HL-60 (cell line): ENCODE measurements around the gene SYNM.

Experiments used
- CTCF ChIP-seq: IDR thresholded peaks from one replicate; pipeline ENCODE4 v1.5.1; 2011; ENCODE audit warnings: low read length, control low read depth, inconsistent platforms; ENCODE audit not compliant: insufficient read depth
- POLR2AphosphoS5 ChIP-seq: IDR thresholded peaks from 2 replicates; pipeline ENCODE4 v1.6.1; 2012; ENCODE audit warnings: low read depth
- TF ChIP-seq, protein P1 (sequence below): IDR thresholded peaks from 2 replicates; pipeline ENCODE4 v1.6.1; 2012; ENCODE audit warnings: low read depth; ENCODE audit not compliant: insufficient replicate concordance

GRCh38 chr15:99151156-99151555 lies 46.3 kb downstream of the SYNM start:
- TF ChIP-seq CTCF (no peak), POLR2AphosphoS5 (no peak)
- TF ChIP-seq, protein P1, sequence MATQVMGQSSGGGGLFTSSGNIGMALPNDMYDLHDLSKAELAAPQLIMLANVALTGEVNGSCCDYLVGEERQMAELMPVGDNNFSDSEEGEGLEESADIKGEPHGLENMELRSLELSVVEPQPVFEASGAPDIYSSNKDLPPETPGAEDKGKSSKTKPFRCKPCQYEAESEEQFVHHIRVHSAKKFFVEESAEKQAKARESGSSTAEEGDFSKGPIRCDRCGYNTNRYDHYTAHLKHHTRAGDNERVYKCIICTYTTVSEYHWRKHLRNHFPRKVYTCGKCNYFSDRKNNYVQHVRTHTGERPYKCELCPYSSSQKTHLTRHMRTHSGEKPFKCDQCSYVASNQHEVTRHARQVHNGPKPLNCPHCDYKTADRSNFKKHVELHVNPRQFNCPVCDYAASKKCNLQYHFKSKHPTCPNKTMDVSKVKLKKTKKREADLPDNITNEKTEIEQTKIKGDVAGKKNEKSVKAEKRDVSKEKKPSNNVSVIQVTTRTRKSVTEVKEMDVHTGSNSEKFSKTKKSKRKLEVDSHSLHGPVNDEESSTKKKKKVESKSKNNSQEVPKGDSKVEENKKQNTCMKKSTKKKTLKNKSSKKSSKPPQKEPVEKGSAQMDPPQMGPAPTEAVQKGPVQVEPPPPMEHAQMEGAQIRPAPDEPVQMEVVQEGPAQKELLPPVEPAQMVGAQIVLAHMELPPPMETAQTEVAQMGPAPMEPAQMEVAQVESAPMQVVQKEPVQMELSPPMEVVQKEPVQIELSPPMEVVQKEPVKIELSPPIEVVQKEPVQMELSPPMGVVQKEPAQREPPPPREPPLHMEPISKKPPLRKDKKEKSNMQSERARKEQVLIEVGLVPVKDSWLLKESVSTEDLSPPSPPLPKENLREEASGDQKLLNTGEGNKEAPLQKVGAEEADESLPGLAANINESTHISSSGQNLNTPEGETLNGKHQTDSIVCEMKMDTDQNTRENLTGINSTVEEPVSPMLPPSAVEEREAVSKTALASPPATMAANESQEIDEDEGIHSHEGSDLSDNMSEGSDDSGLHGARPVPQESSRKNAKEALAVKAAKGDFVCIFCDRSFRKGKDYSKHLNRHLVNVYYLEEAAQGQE = no peak
